Suppressor macrophage treated with lipopolysaccharide for 4 hours (primary cell): ENCODE data around the gene PHKB.
A peak's percentile ranks its signal among the peaks of the same experiment; 100 is the strongest.

Experiments used
- DNase-seq: peaks from one replicate; pipeline ENCODE4 v3.0.0-alpha.2; 2020

PHKB gene

DNA sequence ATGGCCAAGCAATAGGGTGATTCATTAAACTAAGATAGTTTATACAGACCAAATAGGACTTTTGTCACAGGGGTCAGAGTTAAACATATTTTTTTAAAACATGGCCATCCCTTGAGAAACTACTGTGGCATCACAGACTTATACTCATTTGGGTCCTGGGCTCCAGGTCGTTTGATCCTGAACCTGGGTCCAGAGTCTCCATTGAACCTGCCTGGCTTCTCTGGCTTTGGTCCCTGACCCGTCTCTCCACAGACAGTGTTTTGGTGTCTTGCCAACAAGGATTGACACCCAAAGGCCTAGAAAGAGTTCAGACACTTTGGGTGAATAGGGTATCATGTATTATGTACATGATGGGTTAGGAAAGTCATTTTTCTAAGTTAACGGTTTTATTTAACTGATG lies 236.7 kb downstream of the PHKB start:
- no peak for DNase-seq

DNA sequence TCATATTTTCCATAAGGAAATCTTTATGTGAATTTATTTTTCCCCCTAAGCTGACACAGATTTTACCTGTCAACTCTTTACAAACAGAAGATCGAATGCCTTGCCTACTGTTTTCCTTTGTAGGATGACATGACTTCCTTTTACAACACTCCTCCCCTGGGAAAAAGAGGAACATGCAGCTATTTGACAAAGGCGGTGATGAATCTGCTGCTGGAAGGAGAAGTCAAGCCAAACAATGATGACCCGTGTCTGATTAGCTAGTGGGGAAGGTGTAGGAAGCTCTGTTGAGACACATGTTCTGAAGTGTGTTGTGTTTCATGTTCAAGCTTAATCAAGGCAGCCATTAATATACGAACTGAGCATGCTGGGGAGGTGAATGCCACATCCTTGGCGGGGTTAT lies 238.0 kb downstream of the PHKB start:
- DNase-seq: peak; percentile 66

- no peak for DNase-seq
Observed at GRCh38 chr16:47700857-47701587, 239.9 kb downstream of the PHKB start.

GRCh38 chr16:47705266-47705665 lies 244.1 kb downstream of the PHKB start:
- no peak for DNase-seq

DNA sequence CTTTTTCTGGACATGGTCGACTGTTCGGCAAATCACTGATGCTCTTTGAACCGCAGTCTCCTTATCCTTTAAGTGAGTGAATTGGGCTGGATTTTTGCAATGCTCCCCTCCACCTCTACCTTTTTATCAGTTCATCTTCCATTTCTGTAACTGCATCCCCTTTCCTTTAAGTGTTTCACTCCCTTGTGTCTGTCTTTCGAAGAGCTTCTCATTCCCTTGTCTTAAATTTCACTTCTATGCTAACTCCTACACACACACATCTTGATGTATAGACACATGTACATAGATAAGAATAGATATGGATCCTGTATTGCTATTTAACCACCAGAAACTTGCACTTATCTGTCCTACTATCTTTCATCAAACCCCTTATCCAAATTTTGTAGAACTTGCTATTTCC lies 250.7 kb downstream of the PHKB start:
- no peak for DNase-seq

DNA sequence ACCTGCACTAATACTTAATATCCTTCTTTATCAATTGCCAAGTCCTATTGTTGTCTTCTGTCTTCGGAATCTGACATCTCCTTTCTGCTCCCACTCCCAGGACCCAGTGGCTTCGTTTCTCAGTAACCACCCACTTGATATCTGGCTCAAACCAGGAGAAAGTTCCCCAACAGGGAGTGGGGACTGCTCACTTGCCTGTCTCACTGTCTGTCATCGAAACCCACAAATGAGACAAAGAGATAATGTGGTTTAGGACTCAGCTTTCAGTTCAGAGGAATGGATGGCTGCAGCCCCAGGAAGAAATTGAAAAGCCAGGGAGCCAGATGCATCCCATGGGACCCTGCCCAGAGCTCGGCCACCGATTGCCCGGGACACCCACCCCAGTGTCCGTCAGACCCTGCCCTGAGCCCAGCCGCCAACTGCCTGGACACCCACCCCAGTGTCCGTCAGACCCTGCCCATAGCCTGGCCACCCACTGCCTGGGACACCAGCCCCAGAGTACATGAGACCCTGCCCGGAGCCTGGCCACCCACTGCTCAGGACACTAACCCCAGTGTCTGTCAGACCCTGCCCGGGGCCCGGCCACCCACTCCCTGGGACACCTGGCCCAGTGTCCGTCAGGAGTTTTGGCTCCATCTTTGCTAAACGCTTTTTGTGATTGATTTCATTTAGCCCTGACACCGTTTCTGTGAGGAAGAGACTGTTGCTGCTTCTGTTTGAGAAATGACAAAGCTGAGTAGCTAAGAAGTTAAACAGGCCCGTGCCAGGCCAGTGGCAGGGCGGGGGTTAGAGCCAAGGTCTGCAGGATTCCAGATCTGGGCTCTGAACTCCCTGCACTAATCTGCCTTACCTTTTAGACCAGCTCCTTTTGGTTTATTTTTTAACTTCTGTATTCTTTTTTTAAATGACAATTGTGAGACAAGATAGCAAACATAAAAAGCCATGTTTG lies 251.4 kb downstream of the PHKB start:
- no peak for DNase-seq

- DNase-seq: no peak
Observed at GRCh38 chr16:47713225-47713595, 252.1 kb downstream of the PHKB start.

DNA sequence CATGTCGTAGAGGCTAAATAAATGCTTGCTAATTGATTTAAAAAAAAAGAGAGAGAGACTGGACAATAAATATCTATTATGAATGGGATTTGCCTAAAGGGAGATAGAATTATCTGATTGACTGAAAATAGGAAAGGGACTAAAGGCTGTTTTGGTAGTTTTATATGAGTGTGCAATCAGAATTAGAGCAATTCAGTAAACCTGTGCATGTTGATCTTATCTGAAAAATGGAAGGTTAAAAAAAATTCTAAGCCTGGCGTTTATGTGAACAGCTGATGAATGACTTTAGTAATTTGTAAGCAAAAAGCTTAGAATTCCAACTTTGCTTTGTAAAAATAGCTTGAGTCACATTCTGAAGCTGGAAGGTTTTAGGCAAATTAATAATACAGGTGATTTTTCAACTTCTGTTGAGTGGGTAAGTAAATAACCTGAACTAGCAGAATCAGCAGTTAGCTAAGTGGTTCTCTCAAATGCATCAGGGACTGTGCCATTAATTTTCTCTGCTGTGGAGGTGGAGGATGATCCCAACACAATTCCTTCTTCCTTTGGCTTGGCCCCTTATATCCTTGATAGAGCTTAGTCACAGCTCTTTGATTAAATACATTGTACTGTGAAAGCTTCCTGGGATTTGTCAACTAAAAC lies 254.4 kb downstream of the PHKB start:
- no peak for DNase-seq

DNA sequence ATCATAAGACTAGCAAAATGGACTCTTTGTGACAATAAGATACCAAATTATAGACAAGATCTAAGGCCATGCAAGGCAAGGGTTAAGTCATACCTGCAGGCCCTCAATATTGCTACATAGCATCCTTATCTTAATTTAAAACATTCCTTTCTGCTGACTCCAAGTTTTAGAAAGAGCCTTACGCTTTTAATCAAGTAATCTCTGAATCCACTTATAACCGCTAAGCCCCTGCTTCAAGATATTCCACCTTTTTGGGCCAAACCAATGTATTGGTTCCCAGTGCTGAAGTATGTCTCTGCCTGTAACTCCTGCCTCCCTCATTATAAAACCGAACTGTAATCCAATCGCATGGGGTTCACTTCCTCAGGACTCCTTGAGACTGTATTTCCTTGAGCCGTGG lies 255.4 kb downstream of the PHKB start:
- DNase-seq: no peak

DNA sequence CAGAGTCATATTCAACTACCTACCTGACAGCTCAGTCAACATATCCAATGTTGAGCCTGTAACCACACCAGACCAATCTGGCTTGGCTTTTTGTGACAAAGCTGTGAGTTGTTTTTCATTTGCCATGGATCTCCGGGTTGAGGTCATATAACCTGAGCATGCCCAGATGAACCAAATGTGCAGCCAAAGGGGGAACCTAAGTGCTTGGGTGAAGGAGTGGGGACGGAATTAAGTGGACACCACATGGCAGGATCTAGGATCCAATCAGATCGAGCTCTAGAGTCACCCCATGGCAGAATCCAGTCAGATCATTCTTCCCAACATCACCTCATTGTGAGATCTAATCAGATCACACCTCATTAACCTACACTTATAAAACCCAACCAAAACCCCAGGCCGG lies 258.6 kb downstream of the PHKB start:
- no peak for DNase-seq

DNA sequence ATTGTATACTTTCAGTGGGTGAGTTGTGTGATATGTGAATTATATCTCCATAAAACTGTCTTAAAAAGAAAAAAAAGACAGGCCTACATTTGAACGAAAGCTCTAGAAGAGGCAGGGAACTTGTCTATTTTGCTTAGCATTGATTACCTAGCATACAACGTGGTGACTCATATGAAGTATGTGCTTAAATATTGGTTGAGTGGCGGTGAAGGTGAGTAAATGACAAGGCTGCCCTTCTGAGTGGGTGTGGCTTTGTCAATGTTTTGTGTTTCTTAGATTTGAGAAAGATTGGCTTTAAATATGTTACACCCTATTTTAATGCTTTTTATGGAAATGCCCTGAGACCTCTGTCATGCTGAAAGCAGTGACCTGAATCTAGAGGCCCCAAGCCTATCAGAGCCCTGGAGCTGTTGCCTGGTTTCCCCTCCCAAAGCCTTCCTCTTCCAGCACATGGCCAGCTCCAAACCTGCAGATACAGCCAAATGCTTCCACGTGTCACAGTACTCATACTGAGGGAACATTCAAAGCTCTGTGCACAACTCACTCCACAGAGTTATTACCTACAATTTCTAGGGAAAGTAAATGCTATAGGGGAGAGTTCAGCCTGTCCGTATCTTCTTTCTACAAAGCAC lies 260.0 kb downstream of the PHKB start:
- no peak for DNase-seq

DNA sequence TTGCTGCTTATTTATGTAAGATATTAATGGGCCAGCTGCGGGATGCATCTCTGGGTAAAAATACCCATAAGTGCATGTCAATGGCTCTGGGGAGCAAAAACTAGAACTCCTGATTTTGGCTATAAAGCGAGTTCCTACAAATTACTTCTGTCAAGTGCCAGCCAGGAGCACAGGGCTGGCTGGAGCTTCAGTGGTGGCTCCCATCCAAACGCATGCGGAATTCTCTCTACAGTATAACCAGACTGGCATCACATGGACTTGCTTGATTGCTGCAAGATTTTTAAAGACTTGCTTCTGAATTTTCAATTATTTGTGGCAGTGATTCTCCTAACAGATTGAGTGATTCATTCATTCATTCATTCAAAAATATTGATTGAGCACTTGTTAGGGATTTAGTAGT lies 260.9 kb downstream of the PHKB start:
- no peak for DNase-seq

- DNase-seq: no peak
Observed at GRCh38 chr16:47724115-47724785, 263.1 kb downstream of the PHKB start.

- no peak for DNase-seq
Observed at GRCh38 chr16:47725188-47725695, 264.1 kb downstream of the PHKB start.

DNA sequence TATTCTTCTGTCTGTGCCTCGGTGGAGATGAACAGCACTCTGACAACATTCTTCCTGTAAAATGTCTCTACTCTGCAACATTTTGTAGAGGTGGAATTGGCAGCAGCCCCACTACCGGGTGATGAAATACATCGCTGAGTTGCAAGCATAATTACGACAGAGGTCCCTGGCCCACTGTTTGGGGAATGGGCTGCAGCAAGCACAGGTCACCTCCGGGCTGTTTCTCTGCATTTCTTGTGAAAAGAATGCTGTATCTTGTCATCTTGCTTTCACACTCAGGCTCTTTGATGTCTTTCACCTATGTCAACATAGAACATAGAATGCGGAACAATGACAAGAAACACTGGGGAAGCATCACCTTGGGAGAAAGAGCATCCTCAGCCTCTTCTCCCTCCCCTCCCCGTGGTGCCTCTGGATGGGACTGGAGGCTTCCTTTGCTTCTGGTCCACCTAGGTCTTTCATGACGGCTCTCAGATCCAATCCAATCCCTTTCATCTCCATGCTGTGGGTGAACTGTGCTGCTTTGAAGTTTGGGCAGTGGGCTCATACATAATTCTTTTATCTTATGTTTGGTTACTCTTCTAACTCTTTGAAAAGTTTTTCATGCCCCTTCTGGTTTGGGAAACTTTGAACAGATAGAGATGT lies 265.0 kb downstream of the PHKB start:
- no peak for DNase-seq

DNA sequence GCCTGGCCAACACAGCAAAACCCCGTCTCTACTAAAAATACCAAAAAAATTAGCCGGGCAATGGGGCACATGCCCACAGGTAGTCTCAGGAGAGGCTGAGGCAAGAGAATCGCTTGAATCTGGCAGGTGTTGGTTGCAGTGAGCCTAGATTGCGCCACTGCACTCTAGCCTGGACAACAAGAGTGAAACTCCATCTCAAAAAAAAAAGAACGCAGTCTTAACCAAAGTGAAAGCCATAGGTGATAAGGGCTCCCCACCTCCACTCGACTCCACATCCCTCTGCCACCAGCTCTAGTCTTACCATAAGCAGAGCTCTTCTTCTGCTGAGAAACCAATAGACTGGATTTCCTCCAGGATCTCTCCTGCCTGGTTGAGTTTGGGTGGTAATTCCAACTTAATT lies 266.0 kb downstream of the PHKB start:
- DNase-seq: no peak

DNA sequence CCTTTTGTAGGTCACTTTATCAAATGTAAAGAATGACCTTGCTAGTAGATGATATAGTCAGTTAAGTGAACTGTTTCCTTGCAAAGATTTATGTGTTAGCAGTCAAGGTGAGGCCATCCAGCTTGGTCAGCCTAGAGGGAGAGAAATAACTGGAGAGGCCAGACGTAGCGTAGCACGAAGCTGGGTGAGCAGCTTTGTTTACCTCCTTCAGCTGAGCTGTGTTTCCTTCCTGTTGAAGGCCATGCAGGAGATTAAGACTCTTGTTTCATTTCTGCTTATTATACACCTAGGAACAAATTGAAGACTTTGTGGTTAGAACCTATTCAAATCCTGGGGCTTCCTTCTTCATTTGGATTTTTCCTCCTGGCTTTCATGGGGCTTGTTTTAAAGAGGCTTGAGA lies 267.1 kb downstream of the PHKB start:
- no peak for DNase-seq

GRCh38 chr16:47729701-47730100 lies 268.6 kb downstream of the PHKB start:
- DNase-seq: no peak

DNA sequence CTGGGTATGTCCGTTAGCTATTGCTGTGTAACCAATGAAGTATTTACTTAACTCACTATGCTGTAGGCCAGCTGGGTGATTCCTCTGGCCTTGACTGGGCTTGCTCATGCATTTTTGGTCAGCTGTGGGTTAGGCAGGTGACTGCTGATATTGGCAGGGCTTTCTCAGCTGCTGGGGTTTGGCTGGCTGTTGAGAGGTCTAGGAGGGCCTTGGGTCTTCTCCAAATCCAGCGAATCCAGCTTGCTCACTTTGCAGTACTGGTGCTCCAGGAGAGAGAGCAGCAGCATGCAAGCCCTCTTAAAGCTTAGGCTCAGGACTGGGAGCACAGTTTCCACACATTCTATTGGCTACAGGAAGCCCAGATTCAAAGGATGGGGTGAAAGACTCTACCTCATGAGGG lies 270.1 kb downstream of the PHKB start:
- no peak for DNase-seq

GRCh38 chr16:47732122-47732521 lies 271.0 kb downstream of the PHKB start:
- DNase-seq: no peak

DNA sequence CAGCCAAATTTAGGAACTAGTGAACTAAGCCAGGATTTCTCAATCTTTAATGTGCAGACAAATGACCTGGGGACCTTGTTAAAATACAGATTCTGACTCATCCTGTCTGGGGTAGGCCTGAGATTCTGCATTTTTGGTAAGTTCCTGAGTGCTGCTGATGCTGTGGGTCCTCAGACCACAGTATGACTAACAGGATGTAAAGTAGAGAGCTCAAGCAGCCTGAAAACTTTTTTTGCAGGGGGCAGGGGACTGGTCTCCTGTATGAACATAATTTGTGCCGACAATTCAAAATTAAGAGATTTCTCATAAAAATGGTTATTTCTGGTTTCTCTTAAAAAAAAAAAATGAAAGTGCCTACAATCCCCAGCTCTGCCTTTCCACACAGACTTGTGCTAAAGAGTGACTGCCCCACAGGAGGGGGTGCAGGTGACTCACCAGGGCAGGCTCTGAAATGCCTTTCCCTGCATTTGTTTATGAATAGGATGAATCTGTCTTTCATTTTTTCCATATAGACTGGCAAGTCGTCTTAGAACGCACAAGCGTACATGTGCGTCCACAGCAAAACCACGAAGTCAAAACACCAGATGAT lies 271.5 kb downstream of the PHKB start:
- DNase-seq: peak; percentile 10
